IPS DF 6.9 (cell line): Measurements from ENCODE around the gene CCDC92.

Experiments
- DNase-seq: peaks from one replicate; pipeline ENCODE4 v3.0.0-alpha.2; 2013; ENCODE audit warnings: low read depth, low spot score
- H3K27ac ChIP-seq: one replicate; pipeline ENCODE4 v1.5.1; 2013; ENCODE audit warnings: low read length, control low read depth
- H3K27me3 ChIP-seq: 2 replicates; pipeline ENCODE4 v1.6.1; 2013; ENCODE audit warnings: mild to moderate bottlenecking, low read length; ENCODE audit not compliant: control insufficient read depth, insufficient read depth
- H3K36me3 ChIP-seq: 2 replicates; pipeline ENCODE4 v1.6.1; 2013; ENCODE audit warnings: low read length; ENCODE audit not compliant: control insufficient read depth, insufficient read depth
- H3K4me1 ChIP-seq: 2 replicates; pipeline ENCODE4 v1.6.1; 2013; ENCODE audit warnings: low read length; ENCODE audit not compliant: control insufficient read depth, insufficient read depth
- H3K4me3 ChIP-seq: 2 replicates; pipeline ENCODE4 v1.5.1; 2013; ENCODE audit warnings: mild to moderate bottlenecking, low read length
- H3K9me3 ChIP-seq: 2 replicates; pipeline ENCODE4 v1.6.1; 2013; ENCODE audit warnings: low read length, inconsistent platforms; ENCODE audit not compliant: control insufficient read depth, insufficient read depth
- WGBS: extraction: QIAGEN DNeasy Blood & Tissue Kit; methylation state at CpG from one replicate; pipeline ENCODE4 v1.1.7; 2013; ENCODE audit warnings: mixed read lengths, missing lambda C conversion rate; ENCODE audit not compliant: insufficient read length, insufficient coverage; 5-methylcytosine and 5-hydroxymethylcytosine counted together

Gene CCDC92

GRCh38 chr12:123889848-123890535 is 82.6 kb downstream of the CCDC92 start:
- Histone ChIP-seq H3K27me3 (no peaks in the 10 kb centered on the region), H3K9me3 (no peaks in the 10 kb centered on the region), H3K36me3 (no peaks in the 10 kb centered on the region), H3K27ac (no peak overlapping the region), H3K4me1 (no peaks in the 10 kb centered on the region), H3K4me3 (no peak overlapping the region)
- no CpG with 5 or more reads among the region's 12 CpGs for WGBS
- no peak for DNase-seq

GRCh38 chr12:123888989-123889388 is 83.6 kb downstream of the CCDC92 start:
- no peaks in the 10 kb centered on the region for H3K9me3 ChIP-seq
- no peak overlapping the region for H3K4me3 ChIP-seq
- no CpG with 5 or more reads among the region's 12 CpGs for WGBS
- H3K36me3 ChIP-seq: no peaks in the 10 kb centered on the region
- DNase-seq: no peak
- no peaks in the 10 kb centered on the region for H3K4me1 ChIP-seq
- H3K27me3 ChIP-seq: no peaks in the 10 kb centered on the region
- no peak overlapping the region for H3K27ac ChIP-seq

GRCh38 chr12:123886931-123887582 is 85.6 kb downstream of the CCDC92 start:
- Histone ChIP-seq H3K27ac (no peak overlapping the region), H3K36me3 (no peaks in the 10 kb centered on the region), H3K9me3 (no peaks in the 10 kb centered on the region), H3K4me3 (no peak overlapping the region), H3K27me3 (no peaks in the 10 kb centered on the region), H3K4me1 (no peaks in the 10 kb centered on the region)
- WGBS: no CpG with 5 or more reads among the region's 22 CpGs
- no peak for DNase-seq

- WGBS: no CpG with 5 or more reads among the region's 13 CpGs
- no peaks in the 10 kb centered on the region for H3K4me1 ChIP-seq
- no peak overlapping the region for H3K27ac ChIP-seq
- H3K36me3 ChIP-seq: no peaks in the 10 kb centered on the region
- no peak overlapping the region for H3K4me3 ChIP-seq
- H3K27me3 ChIP-seq: no peaks in the 10 kb centered on the region
- H3K9me3 ChIP-seq: no peaks in the 10 kb centered on the region
- DNase-seq: no peak
These were observed 86.4 kb downstream of the CCDC92 start for GRCh38 chr12:123886258-123886657.
